Measurements from ENCODE around the gene ATP8B1.
"Not testable (repeated sequence)": the region's sequence is repeated elsewhere in the genome, so short reads cannot be mapped to it uniquely, and the experiment has no call there.

Gene ATP8B1

DNA sequence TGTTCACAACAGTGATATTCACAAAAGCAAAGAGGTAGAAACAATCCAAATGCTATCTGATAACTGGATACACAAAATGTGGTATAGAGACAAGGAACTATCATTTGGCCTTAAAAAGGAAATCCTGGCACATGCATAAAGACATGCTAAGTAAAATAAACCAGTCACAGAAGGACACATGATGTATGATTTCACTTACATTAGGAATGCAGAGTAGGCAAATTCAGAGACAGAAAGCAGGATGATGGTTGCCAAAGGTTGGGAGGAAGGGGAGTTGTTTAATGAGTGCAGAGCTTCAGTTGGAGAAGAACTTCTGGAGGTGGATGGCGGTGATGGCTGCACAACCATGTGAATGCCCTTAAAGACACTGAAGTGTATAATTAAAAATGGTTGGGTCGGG lies 38.1 kb downstream of the ATP8B1 start:
- DNase-seq (ENCODE audit: low spot score) = no peak

DNA sequence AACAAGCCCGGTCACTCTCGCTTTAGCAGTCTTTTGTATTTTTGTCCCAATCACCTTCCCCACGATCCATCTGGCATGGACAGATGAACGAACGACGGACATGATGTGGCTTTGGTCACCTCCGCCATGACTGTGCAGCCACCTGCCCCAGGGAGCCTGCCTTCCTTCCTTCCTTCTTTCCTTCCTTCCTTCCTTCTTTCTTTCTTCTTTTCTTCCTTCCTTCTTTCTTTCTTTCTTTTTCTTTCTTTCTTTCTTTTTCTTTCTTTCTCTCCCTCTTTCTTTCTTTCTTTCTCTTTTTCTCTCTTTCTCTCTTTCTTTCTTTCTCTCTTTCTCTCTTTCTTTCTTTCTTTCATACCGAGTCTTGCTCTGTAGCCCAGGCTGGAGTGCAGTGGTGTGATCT lies 39.0 kb downstream of the ATP8B1 start:
- DNase-seq (ENCODE audit: low spot score) = no peak

DNA sequence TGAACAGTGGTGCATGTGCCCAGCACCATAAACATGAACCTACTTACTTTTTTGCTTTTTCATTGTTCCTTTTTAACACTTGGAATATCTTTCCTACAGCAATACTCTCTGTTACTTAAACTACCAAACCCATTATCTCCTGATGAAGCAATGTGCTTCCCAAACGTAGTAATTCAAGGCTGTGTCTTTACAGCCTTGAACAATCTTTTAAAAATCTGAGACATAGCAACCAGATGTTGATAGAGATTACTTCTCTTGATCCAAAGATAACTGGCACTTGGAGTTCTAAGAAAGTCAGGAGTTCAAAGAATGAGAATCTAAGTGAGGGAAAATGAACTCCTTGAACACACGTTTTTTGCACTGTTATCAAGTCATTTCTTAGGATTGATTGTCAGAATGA lies 40.4 kb downstream of the ATP8B1 start:
- DNase-seq (ENCODE audit: low spot score) = no peak

DNA sequence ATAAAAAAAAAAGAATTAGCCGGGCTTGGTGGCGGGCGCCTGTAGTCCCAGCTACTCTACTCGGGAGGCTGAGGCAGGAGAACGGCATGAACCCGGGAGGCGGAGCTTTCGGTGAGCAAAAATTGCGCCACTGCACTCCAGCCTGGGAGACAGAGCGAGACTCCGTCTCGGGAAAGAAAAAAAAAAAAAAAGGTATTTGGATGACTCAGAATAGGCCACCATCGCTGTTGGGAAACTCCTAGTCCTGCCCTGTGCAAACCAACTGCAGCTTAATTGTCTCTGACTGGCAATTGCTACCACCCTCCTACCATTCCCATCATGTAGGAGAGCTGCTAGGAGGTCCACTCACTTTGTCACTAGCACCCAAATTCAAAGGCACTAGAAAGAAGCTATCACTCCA lies 43.5 kb downstream of the ATP8B1 start:
- no peak for DNase-seq (ENCODE audit: low spot score)

DNA sequence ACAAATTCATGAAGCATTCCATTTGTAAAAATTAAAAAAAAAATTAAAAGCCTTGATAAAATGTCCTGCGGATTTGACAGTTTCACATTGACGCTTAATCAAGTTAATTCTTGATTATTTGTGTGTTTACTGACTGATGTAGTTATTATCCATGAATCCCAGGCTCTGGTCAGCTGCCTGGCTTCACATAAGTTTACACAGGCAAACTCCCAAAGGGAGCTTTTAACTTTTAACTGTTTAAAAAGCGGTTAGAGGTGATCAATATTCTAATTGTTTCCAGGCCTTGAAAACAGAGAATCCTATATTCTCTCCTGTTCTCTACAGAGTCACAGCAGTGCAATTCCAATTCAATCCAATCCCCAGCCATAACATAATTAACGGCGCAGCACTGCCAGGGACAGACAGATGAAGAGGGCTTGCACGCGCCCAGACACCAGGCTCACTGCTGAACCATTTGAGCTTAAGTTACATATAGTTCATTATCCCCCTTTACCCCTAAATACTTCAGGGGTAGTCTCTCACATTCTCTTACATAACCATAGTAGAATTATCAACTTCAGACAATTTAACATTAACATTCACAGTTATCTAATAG lies 47.5 kb downstream of the ATP8B1 start:
- no peak for DNase-seq (ENCODE audit: low spot score)

DNA sequence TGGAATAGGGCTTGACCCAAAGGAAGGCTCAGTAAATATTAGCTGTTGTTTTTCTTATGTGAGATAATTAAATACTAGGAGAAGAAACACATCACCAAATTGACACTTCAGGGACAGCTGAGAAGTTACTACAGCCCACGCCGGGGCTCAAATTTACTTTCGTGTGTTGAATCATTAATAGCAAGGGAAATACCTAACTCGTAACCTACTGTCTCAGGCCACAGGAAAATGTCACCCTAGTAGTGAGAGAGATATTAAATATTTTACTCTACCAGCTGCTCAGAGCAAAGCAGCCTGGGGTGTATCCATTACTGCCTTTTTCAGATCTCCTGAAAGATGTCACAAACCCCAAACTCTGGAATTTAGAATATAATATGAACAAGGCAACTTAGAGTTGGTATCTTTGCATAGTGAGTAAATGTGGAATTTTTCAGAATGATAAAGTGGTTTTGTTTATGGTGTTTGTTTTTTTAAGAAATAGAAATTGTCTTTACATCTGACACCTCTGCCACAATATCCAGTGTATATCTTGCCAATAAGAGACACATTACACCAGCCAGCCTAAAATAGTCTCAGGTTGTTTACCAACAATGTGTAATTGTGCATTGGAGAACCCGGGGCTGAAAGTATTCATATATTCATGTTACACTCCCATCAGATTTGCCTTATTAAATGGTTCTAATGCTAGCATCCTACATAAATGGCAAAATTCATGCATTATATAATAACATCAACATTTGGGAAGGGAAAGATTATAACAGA lies 48.4 kb downstream of the ATP8B1 start:
- no peak for DNase-seq (ENCODE audit: low spot score)

DNA sequence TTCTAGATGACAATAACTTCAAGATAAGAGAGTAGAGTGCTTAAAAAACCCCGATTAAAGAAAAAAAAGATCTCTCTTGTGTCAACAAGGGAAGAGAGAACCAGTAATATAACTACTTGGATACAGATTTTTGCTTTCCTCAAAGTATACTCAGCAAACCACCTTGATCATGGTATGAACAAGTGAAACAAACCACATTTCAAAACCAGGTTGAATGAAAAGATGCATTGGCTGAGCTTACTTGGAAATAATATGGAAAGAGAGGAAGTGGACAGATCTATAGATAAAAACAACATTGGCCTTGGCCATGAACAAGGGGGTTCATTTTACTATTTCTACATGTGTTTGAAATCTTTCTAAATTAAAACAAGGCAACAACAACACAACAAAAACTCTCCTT lies 50.1 kb downstream of the ATP8B1 start:
- no peak for DNase-seq (ENCODE audit: low spot score)

DNA sequence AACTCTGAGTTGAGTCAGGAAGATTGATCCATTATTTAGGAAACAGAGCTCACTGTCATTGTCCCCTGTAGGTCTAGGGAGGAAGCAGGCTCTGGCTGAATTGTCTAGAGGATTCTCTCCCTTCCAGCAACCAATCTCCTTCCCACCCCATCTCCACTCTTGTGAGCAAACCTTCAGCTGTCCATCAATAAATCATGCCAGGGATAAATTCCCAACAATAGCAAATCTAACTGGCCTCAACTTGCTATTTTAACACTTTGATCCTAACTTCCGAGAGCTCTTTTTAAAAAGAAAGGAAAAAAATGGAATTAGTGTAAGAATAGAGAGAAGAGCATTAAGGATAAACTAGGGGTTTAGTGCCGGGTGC lies 53.5 kb downstream of the ATP8B1 start:
- no peak for DNase-seq (ENCODE audit: low spot score)

DNA sequence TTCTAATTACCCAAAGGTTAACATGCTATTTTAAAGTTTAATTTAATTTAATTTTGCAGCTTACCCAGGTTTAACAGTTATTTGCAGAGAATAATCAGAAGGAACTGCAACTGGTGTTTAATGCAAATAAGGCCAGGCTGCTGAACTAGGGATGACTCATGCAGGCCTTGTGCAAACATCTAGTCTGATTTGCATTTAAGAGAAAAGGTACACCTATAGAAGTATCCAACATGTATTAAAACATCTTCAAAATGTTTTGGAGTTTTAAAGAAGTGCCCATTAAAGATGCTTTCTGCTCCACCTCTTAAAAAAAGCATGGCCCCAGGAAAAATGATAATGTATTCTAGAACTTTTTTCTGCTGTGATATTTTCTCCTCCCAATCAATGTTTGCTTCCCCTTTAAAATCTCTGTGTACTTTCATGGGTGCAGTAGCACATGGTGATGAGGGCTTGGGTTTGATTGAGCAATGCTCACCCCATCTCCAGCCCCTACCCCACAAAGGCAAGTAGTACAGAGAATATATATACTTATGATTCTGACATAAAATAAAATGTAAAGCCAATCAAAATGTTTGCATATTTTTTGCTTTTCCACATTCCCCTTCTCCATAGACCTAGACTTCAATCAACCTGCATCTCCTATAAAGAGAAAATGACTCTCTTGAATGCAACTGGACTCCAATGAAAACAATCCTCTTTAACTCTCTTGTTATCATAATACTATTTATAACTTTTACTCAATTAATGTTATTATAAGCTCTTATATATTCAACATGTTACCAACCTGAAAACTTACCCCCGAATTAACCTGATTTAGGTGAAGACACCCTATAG lies 54.1 kb downstream of the ATP8B1 start:
- DNase-seq (ENCODE audit: low spot score) = no peak

DNA sequence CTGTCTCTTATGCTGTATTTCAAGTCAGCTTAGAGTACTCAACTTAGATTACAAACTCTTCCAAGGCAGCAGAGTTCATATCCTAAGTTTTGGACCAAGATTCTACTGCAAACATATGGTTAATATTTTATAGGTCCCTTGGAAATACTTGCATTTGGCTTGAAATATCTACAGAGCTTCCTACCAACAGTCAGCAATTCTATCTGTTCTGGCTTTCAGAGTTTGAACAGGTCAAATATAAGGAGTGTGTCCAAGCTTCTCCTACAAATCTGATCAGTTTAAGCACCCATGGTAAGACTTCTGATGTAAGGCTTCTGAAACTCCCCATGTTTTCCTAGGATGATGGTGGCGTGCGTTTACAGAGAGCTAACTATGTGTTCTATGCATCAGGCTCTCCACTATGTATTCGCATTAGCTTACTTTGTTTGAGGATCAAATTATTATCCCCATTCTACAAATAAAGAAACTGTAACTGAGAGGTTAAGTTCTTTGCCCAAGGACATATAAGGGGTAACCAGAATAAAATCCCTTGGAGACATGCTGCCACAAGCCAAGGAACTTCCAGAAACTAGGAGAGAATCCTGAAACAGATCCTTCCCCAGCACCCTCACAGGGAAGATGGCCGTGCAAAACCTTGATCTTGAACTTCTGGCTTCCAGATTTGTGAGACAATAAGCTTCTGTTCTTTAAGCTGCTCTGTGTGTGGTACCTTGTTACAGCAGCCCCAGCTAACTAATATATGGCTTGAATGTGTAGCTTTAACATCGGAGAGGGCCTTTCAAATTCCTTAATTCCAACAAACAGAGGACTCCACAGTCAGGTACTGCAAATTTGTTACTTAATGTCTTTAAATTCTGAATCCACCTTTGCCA lies 55.1 kb downstream of the ATP8B1 start:
- DNase-seq (ENCODE audit: low spot score) = no peak

DNA sequence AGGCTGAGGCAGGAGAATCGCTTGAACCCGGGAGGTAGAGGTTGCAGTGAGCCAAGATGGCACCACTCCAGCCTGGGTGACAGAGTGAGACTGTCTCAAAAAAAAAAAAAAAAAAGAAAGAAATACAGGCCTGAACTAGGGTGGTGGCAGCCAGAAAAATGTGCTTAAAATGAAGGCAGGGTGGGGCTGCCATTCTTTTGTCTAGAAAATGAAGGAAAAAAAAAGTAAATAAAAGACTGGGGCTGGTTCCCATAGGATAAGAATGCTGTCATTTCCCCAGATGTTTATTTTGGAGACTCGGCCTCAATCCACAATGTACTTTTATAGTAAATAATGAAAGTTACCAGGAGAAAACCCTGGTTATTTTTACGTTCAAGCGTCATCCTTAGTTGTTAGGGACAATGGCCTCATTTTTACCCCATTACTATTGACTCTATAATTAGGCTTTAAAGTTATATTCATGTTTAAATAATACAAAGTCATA lies 58.9 kb downstream of the ATP8B1 start:
- DNase-seq (ENCODE audit: low spot score) = no peak

DNA sequence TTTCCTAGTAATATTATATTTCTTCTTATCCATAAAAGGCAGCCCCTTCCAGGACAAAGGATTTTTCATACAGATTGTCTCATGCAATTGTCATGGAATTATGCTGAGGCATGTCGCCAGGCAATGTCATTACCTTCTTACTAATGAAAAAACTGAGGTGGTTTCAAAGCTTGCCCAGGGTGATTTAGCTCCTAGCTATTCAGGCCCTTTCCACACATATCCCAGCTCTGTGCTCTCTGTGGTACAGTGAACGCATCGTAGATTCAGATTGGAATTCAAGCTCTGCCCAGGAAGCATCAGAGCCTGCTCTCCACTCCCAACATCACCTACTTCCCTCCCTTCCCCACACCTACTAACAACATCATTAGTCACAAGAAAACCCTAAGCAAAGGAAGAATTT lies 60.1 kb downstream of the ATP8B1 start:
- DNase-seq (ENCODE audit: low spot score) = peak; percentile 37

DNA sequence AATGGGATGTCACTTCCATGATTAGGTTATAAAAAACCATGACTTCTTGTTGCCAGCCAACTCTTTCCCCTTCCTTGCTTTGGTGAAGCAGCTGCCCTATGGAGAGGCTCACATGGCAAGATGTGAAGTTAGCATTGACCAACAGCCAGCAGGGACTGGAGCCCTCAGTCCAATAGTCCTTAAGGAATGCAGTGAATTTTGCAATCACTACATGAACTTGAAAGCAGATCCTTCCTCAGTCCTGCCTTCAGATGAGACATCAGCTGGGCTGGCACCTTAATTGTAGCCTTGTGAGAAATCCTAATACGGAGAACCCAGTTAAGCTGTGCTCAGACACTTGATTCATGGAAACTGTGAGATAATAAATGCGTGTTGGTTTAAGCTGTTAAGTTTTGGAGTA lies 61.8 kb downstream of the ATP8B1 start:
- no peak for DNase-seq (ENCODE audit: low spot score)

DNA sequence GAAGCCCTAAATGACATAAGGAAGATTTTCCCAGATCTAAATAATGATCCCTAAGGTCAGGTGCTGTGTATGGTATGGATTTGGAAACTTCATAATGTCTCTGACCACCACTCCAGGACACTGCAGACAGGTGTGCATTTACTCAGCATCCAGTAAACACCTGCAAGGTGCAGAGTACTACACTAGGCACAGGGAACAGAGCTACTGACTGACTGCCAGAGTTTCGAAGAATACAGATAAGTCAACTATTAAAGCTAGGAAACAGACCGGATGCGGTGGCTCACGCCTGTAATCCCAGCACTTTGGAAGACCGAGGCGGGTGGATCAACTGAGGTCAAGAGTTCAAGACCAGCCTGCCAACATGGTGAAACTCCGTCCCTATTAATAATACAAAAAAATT lies 65.0 kb downstream of the ATP8B1 start:
- no peak for DNase-seq (ENCODE audit: low spot score)

DNA sequence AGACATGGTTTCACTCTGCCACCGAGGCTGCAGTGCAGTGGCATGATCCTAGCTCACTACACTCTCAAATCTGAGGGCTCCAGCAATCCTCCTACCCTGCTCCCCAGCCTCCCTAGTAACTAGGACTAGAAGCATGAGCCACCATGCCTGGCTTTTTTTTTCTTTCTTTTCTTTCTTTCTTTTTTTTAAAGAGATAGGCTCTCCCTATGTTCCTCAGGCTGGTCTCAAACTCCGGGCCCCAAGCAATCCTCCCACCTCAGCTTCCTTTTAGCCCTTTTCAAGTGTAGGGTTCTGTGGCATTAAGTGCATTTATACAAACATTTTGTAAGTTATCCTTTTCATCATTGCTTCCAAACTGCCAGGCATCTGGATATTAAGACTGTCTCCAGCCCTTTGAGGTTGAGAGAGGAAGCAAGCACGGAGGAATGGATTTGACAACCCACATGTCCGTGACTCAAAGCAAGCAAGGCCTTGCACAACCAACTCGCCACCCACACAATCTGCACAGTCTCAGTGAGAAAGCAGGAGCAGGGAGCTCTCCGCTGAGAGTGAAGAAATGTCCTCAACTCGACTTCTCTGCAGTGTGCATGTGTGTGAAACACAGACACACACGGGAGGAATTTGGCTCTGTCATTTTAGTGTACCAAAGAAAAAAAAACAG lies 65.6 kb downstream of the ATP8B1 start:
- peak; percentile 81 for DNase-seq (ENCODE audit: low spot score)

DNA sequence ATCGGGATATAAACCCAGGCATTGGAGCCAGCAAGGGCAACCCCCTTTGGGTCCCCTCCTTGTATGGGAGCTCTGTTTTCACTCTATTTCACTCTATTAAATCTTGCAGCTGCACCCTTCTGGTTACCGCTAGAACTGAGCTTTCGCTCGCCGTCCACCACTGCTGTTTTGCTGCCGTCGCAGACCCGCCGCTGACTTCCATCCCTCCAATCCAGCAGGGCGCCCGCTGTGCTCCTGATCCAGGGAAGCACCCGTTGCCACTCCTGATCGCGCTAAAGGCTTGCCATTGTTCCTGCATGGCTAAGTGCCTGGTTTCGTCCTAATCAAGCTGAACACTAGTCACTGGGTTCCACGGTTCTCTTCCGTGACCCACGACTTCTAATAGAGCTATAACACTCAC lies 68.1 kb downstream of the ATP8B1 start:
- DNase-seq (ENCODE audit: low spot score) = not testable (repeated sequence)

DNA sequence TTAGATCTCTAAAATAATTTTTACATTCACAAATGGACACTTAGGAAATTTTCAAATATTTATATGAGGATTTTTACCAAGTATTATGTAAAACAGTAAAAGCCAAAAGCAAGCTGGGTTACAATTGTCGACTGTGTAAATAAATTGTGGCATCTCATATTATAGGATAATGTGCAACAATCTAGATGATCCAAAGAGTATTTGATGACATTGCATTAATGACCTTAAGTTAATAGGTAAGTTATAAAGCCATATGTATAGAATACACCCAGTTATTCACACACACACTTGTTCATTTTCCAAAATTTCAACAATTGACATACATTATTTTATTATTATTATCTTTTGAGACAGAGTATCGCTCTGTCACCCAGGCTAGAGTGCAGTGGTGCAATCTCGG lies 69.3 kb downstream of the ATP8B1 start:
- no peak for DNase-seq (ENCODE audit: low spot score)

DNA sequence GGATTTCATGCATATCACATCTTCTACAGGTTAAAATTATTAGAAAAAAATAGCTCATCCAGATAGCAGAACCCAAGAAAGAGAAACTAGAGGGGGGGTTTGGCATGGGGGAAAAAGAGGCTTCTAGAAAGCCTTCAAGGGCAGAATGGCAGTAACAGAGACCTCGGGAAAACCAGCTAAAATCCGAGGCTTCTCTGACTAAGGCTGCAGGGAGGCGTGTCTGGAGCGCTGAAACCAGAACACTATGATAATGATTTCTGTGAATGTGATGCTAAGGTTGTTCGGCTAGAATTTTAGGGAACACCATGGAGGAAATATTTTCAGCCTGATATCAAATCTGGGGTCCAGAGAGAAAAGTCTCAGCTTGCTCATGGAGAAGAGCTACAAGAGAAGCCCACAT lies 73.0 kb downstream of the ATP8B1 start:
- DNase-seq (ENCODE audit: low spot score) = no peak

DNA sequence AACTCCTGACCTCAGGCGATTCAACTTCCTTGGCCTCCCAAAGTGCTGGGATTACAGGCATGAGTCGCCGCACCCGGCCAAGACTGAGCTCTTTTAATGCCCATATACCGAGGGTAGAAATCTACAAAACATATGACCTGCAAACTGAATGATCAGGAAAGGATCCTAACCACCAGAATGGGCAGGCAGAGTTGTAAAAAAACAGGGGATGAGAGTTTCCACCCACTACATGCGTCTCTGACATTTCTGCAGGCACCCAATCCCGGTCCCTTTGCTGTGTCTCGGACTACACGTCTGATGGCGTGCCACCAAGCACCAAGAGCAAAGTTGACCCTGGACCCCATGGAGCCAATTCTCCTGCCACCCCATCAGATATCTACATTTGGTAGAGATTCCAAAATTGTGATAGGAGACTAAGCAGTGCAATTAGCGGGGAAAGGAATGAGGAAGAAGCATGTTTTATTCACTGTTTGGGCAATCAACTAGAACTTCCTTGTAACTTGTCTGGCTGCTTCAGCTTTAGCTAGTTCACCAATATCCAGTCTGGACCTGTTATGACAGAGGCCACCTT lies 74.1 kb downstream of the ATP8B1 start:
- DNase-seq (ENCODE audit: low spot score) = no peak

DNA sequence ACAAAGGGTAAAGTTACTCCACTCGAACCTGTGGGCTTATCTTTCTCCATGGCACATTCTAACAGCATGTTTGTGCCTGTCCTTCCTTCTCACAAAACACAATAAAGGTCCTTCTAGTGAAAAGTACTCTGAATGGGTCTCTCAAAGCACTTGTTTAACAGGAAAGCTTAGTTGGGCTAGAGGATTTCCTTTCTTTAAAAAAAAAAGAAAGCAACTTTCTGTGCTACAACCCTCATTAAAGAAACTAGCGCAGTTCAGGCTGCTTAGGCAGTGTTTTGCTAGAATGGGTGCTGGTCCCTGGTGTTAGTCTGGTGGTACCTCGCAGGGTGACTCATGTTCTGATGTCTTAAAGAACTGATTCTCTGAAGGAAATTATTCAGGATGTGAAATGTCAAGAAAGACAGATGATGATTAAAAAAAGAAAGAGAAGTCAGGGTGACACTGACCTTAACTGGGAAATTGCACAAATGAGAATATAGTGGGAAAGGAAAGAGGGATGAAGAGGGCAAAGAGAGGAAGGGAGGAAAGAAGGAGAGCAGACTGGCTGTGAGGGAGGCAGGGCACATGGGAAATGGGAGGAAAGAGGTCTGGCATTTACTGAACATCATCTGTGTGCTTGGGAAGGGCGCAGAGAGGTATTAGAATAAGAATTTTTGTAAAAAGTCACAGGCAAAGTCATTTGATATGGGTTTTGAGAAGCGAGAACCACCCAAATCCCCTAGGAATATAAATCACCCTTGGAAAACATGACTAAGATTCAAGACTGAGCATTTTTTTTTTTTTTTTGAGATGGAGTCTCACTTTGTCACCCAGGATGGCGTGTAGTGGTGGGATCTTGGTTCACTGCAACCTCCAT lies 74.9 kb downstream of the ATP8B1 start:
- DNase-seq (ENCODE audit: low spot score) = no peak

Measured in AG08396 (cell line).